H4 (cell line): Measurements from ENCODE around the gene COL24A1. TPM values are rescaled to one million over a fixed set of nuclear protein-coding genes. Genes with fewer than 3 reads are reported as not detected.
A peak's percentile ranks its signal among the peaks of the same experiment; 100 is the strongest.
"Not testable (repeated sequence)": the region's sequence is repeated elsewhere in the genome, so short reads cannot be mapped to it uniquely, and the experiment has no call there.

Source experiments
- DNase-seq: peaks from one replicate; pipeline ENCODE4 v3.0.0-alpha.2; 2015; ENCODE audit warnings: low spot score
- total RNA-seq: library from RNA; depleted of rRNA; stranded (reverse); fragments of >200 nt; shearing (Covaris generic); gene quantifications from 2 replicates; pipeline ENCODE4 v1.2.3, GENCODE V29; 2014

Gene COL24A1
- total RNA-seq, 1 experiment from 2014 or later, result 0.91 TPM

DNA sequence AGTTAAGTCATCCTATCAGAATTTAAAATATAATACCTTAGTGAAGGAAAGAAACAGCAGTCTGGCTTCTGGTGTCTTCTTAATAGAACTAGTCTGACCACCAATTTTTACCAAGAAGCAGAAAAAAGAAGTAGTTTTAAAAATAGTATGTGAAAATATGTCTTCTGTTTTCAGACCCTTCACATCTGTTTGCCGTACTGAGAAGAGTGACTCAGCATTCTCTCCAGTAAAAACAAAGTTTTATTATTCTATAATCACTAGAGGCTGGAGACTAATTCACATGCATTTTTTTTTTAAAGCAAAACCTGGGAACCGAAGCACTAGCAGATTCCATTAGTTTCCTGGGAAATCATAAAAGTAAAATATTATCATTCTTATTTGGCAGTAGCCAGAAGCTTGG, 163.8 kb downstream of the COL24A1 start:
- peak; percentile 14 for DNase-seq

DNA sequence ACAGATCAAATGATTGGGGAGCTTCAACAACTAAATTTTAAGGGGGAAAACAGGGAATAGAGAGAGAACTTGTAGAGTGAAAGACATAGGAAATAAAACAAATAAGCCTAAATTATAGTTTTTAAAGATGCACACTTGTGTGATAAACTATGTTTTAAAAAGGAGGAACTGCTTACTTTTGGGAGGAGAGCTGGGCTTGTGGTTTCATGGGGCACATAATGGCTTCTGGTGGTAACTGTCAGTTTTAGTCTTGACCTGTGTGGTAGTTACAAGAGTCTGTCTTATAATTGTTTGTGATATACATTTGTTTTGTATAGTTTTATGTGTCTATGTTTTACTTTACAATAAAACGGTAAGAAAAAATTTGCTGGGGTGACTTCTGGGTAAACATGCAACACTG, 165.3 kb downstream of the COL24A1 start:
- DNase-seq, result no peak

DNA sequence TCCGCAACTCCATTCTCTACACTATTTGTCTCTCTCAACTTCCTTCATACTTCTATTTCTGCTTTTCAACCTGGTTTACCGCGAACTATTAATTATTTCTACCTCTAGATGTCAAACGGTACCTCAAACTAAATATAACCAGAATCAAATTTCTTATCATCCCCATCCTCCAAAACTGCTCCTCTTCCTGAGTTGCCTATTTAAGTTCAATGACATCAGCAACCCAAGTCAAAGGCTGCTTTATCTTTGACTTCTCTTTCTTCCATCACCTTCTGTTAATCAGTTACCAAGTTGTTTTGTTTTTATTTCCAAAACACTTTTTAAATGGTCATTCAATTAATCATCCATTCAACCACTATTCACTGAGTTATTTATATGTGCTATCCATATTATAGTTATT, 171.9 kb downstream of the COL24A1 start:
- DNase-seq, result no peak

DNA sequence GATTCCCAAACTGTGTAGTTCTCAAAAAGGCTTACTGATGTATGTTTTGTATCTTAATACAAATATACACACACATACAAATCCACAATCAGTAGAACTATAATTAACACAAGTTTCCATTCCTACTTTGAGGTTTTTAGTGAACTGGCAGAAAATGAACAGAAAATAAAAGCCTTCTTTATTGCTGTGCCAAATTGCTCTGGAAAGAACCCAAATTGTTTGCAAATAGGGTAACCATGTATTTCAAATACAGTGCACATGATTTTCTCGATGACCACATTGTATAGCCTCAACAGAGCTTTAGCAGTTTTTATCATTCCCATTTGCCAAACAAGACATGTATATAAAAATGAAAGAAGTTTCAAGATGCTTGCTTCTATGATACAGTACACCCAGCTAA, 173.3 kb downstream of the COL24A1 start:
- no peak for DNase-seq

DNA sequence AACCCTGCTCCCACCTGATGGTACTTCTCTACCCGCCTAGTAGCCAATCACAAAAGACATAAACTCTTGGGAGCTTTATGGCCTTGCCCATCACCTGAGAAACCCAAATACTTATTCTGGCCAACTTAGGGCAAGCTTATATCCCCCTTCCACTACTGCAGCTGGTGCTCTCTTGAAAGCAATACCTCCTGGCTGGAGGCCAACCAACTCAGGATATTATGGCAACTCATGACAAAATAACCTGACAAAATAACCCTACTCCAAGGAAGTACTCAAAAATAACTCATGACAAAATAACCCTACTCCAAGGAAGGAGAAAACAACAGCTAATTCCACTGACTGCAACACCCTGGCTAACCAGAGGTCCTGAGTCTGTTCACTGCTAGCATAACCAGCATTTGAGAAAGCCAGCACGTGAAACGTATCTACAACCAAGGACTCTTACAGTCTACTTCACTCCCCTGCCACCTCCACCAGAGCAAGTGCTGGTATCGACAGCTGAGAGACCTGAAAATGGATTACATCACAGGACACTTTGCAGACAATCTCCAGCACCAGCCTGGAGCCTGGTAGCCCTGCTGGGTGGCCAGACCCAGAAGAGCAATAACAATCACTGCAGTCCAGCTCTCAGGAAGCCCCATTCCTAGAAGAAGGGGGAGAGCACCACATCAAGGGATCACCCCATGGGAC, 179.9 kb downstream of the COL24A1 start:
- no peak for DNase-seq

DNA sequence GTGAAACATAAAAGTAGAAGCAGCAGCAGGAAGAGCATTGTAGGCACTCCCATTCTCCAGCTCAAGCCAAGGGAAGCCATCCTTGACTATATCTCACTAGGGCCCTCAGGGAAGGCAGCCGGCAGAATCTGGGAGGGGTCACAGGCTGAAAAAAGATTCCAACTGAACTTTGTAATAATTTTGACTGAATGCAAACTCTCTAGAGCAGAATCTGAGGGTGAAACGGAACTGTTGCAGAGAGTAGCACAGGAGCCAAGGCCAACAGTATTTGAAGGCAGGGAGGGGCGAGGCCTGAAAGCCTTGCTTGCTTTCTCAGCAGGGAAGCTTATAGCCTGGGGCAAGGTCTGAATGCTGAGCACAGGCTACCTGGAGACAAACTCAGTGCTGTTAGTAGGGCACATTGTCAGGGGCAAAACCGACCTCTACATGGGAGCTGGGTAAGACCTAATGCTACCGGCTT, 180.6 kb downstream of the COL24A1 start:
- DNase-seq, result no peak

DNA sequence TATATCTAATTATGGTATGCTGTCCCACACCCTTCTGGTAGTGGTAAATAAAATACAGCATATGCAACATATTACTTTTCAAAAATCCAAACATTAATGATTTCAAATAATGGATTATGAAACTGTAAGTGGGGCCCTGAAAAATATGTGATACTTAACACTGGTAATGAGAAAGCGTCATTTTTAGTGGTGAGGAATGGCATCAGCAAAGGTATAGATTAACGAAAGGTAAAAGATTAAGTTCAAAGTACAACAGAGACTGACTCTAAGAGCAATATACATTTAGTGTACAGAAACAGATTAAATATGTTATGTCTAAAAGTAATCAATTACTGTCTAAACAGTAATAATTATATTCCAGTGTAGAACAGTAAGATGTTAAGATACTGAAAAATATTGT, 194.1 kb downstream of the COL24A1 start:
- no peak for DNase-seq

DNA sequence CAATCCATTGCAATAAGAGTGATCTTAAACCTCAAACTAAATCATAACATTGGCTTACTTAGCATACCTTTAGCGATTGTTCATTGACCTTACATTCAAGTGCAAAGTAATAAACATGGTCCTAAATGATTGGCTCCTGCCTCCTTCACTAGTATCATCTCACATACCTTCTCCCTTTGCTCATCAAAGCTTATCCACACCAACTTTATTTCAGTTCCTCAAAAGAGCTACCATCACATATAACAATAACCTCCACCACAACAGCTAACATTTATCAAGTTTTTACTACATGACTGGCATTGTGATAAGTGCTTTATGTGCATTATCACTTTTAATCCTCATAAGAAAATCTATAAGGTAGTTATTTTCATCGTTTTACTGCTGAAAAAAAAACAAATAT, 198.8 kb downstream of the COL24A1 start:
- DNase-seq, result no peak

DNA sequence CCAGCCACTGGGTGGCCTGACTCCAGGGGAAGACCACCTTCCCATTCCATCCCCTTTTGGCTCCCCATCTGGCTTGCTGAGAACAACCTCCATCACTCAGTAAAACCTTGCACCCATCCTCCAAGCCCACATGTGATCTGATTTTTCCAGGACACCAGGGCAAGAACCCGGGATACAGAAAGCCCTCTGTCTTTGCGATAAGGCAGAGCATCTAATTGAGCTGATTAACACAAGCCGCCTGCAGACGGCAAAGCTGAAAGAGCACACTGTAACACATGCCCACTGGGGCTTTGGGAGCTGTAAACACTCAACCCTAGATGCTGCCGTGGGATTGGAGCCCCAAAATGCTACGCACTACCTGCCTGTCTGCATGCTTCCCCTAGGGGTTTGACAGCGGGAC, 201.4 kb downstream of the COL24A1 start:
- DNase-seq, result not testable (repeated sequence)

DNA sequence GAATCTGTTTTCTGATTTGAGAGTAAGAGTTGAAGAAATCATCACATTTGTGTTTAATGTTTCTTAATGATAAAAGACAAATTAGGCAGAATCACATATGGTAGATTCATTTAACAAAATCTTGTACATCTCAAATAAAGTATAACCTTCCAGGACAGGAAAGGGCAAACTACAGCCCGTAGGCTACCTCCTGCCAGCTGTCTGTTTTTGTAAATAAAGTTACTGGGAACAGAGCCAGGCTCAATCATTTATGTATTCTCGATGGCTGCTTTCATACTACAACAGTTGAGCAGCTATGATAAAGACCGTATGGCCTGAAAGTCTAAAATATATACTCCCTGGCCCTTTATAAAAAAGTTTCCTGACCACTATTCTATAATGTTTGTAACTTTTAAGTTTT, 204.1 kb downstream of the COL24A1 start:
- DNase-seq, result no peak

DNA sequence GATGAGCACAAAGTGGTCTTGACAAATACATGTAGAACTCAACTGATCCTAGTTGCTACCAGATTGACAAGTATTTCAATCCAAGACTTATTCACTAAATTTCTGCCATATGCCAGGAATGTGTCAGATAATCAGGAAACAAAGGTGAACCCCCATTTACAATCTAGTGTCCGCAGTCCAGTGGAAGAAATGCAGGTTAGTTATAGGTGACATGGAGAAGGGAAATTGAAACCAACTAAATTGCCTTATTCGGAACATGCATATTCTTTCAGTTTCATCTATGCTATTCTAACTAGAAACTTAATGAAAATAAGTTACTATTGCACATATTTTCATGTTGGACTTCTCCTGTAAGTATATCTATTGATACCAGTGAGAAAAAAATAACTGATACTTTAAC, 209.4 kb downstream of the COL24A1 start:
- no peak for DNase-seq

DNA sequence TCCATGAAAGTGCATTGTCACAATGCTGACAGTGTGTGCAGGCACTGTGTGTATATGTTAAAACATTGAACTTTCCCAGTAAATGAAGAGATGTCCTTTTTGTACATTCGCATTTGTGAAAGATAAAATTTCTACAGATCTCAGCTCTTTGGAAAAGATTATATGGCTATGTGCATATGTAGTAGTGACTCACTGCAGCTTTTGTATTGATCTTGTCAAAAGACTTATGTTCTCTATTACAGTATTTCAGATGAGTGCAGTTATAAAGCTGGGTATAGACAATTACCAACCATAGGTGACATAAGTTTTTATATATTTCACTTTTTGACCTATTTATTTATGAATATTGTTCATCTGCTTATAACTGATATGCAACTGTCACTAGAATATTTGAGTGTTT, 212.6 kb downstream of the COL24A1 start:
- no peak for DNase-seq

DNA sequence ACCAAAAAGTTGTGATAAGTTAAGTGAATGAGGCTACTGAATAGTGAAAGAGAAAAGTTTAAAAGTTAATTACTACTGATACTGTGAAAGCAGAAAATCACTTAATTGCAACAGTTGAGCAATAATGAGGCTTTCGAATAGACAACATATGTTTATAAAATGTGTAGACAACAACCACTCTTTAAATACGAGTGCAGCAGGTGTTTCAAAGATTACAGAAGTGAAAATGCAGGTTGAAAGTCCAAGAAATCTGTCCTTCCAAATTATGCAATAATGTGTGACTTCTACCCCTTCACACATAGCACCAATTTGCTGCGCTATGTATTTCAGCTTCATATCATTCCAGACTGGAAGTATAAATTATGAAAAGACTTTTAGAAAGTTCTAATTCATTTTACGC, 213.0 kb downstream of the COL24A1 start:
- no peak for DNase-seq

DNA sequence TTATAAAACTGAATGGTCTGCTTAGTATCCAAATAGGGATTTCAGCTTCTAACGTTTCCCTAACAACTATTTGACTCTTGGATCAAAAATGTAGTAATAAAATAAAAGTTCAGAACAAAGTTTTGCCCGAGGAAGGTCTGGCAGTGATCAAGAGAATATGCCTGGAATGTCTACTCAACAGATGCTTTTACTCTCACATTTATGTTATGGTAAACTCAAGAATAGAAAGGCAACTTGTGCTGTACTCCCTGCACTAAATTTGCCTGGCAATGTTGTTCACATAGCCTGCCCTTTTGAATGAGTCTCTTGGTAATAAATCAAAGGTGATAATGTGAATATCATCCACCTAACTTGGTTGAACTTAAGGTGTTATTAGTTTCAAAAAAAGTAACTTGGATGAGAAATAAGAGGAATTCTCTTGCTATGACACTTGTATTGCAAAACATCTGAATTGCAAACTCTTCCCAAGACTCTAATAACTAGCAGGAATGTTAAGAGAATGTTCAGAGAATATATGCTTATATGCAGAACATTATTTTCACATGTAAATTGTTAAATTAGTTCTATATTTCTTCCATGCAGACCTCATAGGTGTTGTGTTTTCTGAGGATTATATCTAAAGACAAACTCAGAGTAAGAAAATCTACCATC, 215.8 kb downstream of the COL24A1 start:
- no peak for DNase-seq

DNA sequence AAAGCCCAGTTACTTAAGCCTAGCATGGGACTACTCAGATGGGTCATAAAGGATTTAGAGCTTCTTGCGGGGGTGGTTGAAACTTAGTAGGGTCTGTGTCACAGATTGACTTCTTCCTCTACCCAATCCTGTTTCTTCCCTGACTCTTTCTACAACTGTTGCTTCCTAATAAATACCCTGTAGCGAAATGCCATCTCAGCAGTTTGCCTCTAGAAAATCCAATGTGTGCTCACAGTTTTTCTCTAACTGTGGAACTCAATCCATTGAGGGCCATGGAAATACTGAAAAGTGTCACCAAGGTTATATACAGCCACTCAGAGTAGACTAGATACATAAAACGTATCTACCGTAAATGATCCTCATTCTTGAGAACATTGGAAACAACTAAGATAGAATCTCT, 217.7 kb downstream of the COL24A1 start:
- no peak for DNase-seq

DNA sequence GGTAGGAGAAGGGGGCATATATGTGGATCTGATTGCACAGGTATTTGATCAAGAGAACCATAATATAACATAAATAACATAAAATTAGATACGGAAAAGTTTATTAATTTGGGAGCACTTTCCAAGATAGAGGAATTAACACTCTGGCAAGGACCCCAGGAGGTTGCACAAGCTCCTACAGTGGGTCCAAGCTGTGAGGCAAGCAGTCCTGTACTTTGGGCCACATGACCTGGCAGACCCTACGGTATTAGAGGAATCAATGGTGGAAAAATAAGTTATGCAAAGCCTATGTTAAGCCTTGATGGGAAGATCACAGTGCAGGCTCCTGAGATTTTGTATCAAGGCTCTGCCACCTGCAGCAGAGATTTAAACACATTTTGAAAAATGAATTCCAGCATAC, 220.1 kb downstream of the COL24A1 start:
- DNase-seq, result no peak

DNA sequence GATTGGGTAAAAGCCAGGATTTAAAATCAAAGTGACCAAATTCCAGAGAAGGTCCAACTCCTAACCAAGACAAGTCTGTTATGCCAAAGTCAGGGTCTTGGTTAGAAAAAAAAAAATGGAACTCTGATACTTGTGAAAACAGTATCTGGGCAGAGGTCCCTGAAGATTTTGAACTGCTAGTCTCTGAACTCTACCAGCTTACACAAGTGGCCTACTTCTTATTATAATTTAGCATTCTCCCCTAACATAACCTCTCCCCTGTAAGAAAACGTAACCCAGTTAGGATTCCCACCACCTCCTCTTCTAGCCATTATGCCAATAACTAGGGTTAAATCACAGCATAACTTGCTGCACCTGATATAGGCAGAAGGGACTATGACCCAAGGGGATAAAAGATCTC, 220.5 kb downstream of the COL24A1 start:
- DNase-seq, result no peak

DNA sequence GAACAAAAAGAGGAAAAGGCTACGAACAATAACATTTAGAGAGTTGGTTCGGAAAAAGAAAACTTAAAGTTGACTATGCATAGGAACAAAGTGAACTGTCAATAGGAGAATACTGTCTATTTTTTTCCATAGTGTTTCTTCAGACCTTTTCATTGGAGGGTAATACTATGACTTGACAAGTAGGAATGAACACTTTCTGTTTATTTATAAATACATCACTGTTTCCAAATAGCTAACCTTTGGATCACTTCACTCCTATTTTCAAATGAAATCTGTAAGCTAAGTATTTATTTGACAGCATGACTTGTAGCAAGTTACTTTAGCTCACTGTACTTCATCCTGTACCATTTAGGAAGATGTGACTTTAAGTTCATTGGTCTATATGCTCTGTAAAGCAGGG, 221.3 kb downstream of the COL24A1 start:
- DNase-seq, result no peak

DNA sequence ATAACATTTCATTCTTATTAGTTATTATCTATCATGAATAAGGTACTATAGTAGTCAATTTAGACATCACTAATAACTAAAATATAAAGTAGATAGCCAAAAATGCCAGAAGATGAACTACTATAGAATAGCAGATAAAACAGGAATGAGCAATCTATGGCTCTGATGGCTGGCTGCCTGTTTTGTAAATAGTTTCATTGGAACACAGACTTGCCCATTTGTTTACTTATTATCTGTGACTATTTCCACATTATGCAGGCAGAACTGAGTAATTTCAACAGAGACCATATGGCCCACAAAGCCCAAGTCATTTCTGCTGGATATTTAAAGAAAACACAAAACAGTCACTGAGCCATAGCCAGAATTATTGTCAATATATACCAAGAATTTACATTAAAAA, 222.1 kb downstream of the COL24A1 start:
- no peak for DNase-seq

DNA sequence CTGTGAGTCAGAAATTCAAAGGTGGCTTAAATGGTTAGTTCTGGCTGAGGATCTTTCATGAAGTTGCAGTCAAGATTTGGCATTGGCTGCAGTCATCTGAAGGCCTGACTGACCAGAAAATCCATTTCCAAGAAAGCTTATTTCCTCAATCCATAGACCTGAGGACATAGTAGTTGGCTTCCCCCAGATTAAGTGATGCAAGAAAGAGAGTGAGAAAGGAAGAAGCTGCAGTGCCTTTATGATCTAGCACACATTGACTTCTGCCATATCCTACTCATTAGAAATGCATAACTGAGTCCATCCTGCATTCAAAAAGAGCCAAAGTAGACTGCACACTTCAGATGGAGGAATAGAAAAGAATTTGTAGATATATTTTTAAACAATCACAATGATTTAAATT, 222.6 kb downstream of the COL24A1 start:
- no peak for DNase-seq

DNA sequence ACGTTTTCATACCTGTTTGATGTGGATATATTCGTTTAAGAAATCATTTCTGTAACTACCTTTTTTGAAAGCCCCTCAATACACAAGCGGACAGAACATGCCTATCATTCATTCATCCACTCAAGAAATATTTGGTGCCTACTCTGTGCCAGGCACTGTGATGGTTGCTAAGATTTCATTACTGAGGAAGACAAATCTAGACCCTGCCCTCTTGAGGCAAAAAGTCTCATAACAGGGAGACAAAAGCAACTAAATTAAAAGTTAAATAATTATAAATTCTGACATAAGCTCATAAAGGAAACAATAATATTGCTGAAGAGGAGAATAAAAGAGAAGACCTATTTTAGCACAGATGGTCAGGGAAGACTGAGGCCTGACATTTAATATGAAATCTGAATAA, 244.8 kb downstream of the COL24A1 start:
- no peak for DNase-seq

DNA sequence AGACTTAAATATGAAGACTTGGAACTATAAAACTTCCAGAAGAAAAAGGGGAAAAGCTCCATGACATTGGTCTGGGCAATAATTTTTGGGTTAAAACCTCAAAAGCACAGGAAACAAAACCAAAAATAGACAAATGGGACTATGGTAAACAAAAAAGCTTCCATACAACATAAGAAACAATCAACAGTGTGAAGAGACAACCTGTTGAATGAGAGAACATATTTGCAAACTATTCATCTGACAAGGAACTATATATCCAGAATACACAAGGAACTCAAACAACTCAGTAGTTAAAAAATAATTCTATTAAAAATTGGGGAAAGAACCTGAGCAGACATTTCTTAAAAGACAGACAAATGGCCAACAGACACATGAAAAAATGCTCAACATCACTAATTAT, 255.7 kb downstream of the COL24A1 start:
- DNase-seq, result no peak

DNA sequence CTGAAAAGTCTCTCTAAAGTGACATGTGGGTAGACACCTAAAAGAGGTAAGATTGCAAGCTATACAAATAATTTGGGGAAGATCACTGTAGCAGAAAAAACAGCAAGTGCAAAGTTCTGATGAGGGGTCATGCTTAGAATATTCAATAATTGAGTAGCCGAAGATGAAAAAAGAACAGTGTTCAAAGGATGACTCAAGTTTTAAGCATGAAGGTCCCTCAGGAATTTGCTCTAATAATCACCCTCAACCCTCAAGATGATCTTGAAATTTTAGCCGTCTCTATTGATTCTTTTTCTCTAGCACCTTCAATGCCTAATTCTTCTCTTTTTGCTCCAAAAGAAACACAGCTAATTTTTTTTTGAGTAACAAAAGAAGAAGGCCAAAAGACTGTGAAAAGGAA, 257.7 kb downstream of the COL24A1 start:
- no peak for DNase-seq

DNA sequence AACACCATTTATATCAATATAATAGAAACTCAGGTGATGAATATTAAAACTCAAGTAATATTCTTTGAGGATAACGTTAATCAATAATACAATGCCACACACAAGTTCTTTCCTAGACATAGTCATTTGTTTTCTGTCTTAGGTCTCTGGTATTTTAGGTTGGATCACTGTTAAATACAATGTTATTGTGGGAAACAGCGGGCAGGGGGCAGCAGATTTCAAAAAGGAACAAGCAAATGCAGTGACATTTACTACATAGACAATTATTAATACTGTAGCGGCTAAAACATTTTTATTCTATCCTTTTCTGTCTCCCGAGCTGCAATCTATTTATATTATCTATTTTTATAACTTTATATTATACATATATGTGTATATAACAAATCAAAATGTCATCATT, 261.9 kb downstream of the COL24A1 start:
- peak; percentile 11 for DNase-seq
